B cell (primary cell): ENCODE data around the gene GAD1.

Source experiments
- EZH2 ChIP-seq: IDR thresholded peaks from 2 replicates; pipeline ENCODE4 v1.6.1; 2012; ENCODE audit warnings: borderline replicate concordance, low read depth, mild to moderate bottlenecking, moderate library complexity, low read length; ENCODE audit not compliant: insufficient read depth, poor library complexity, severe bottlenecking
- TF ChIP-seq, protein P1 (sequence below): fragments of 200-600 bp; IDR thresholded peaks from one replicate; pipeline ENCODE4 v1.8.0; 2022; ENCODE audit warnings: antibody characterized with exemption, mild to moderate bottlenecking

GRCh38 chr2:170885130-170885791 lies 68.6 kb downstream of the GAD1 start:
- TF ChIP-seq, protein P1, sequence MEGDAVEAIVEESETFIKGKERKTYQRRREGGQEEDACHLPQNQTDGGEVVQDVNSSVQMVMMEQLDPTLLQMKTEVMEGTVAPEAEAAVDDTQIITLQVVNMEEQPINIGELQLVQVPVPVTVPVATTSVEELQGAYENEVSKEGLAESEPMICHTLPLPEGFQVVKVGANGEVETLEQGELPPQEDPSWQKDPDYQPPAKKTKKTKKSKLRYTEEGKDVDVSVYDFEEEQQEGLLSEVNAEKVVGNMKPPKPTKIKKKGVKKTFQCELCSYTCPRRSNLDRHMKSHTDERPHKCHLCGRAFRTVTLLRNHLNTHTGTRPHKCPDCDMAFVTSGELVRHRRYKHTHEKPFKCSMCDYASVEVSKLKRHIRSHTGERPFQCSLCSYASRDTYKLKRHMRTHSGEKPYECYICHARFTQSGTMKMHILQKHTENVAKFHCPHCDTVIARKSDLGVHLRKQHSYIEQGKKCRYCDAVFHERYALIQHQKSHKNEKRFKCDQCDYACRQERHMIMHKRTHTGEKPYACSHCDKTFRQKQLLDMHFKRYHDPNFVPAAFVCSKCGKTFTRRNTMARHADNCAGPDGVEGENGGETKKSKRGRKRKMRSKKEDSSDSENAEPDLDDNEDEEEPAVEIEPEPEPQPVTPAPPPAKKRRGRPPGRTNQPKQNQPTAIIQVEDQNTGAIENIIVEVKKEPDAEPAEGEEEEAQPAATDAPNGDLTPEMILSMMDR, result no peak
- no peak for TF ChIP-seq EZH2
